ENCODE measurements around the gene ERC1. TPM values are rescaled to one million over a fixed set of nuclear protein-coding genes. Genes with fewer than 3 reads are reported as not detected.

Gene ERC1
- total and polyA plus RNA-seq, 4 donors: 7.4 to 78.2 (median 39.8) TPM

DNA sequence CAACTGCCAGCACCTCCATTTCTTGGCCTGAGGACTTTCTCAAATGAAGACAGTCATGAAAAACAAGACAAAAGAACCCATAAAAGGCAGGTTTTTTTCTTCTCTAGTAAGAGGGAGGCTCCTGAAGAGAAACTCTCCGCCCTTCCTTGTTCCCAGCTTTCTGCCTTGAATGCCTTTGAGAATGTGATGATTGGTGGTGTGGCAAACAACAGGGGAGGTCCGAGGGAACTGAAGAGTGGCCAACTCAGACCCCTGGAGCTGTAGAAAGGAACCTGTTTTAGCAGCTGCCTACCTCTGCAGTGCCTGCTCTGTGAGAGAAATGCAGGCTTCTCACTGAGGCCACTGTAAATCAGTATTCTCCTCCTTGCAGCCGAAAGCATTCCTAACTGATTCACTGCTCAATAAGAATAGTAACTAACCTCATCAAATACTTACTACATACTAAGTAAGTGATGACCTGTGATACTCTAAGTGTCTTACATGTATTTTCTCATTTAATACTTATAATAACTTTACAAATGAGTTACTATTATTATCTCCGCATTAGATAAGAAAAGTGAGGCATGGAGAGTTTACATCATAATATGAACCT lies 16.7 kb upstream of the ERC1 start:
- Histone ChIP-seq H3K36me3 (ENCODE audit: control insufficient read depth in 4 of 4, insufficient read depth in 4 of 4, low read length in 4 of 4) (peaks cover 0 to 2% (median 0%) of the 10 kb centered on the region in 4 donors), H3K27me3 (ENCODE audit: control insufficient read depth in 3 of 3, insufficient read depth in 3 of 3, low read length in 2 of 3) (no peaks in the 10 kb centered on the region), H3K4me1 (ENCODE audit: control insufficient read depth in 5 of 5, insufficient read depth in 5 of 5, low read length in 5 of 5) (no peaks in the 10 kb centered on the region), H3K4me3 (no peak overlapping the region), H3K9ac (ENCODE audit: insufficient read depth in 1 of 2, low read length in 2 of 2) (no peak overlapping the region), H3K27ac (ENCODE audit: low read depth in 1 of 2, low read length in 1 of 2) (no peak overlapping the region), H3K9me3 (ENCODE audit: control insufficient read depth in 4 of 4, insufficient read depth in 3 of 4, low read length in 3 of 4) (no peaks in the 10 kb centered on the region)
- ATAC-seq (ENCODE audit: insufficient read depth, low FRiP score): no peak
- no peak for TF ChIP-seq CTCF (IDR thresholded peaks at IDR 0.05; ENCODE audit: control extremely low read depth, extremely low read depth)
- 93 to 94% methylated on average over 4 of the region's 4 CpGs for WGBS, 2 donors
- no peak for DNase-seq

- Histone ChIP-seq H3K9ac (ENCODE audit: insufficient read depth in 1 of 2, low read length in 2 of 2) (no peak overlapping the region), H3K36me3 (ENCODE audit: control insufficient read depth in 4 of 4, insufficient read depth in 4 of 4, low read length in 4 of 4) (peaks cover 0 to 2% (median 0%) of the 10 kb centered on the region in 4 donors), H3K27ac (ENCODE audit: low read depth in 1 of 2, low read length in 1 of 2) (no peak overlapping the region), H3K4me3 (no peak overlapping the region), H3K27me3 (ENCODE audit: control insufficient read depth in 3 of 3, insufficient read depth in 3 of 3, low read length in 2 of 3) (no peaks in the 10 kb centered on the region), H3K9me3 (ENCODE audit: control insufficient read depth in 4 of 4, insufficient read depth in 3 of 4, low read length in 3 of 4) (no peaks in the 10 kb centered on the region), H3K4me1 (ENCODE audit: control insufficient read depth in 5 of 5, insufficient read depth in 5 of 5, low read length in 5 of 5) (no peaks in the 10 kb centered on the region)
- 89 to 91% methylated on average over 6 of the region's 6 CpGs for WGBS, 2 donors
- no peak for ATAC-seq (ENCODE audit: insufficient read depth, low FRiP score)
- no peak for TF ChIP-seq CTCF (IDR thresholded peaks at IDR 0.05; ENCODE audit: control extremely low read depth, extremely low read depth)
- DNase-seq: no peak
Measured at GRCh38 chr12:976644-977043, 14.4 kb upstream of the ERC1 start.

- no peaks in the 10 kb centered on the region for H3K9me3 ChIP-seq (ENCODE audit: control insufficient read depth in 4 of 4, insufficient read depth in 3 of 4, low read length in 3 of 4)
- H3K4me3 ChIP-seq: no peak overlapping the region
- WGBS, 2 donors: 63 to 88% methylated on average over 4 of the region's 4 CpGs
- ATAC-seq (ENCODE audit: insufficient read depth, low FRiP score) (no peak), DNase-seq (no peak)
- no peak overlapping the region for H3K27ac ChIP-seq (ENCODE audit: low read depth in 1 of 2, low read length in 1 of 2)
- peaks cover 0 to 2% (median 0%) of the 10 kb centered on the region in 4 donors for H3K36me3 ChIP-seq (ENCODE audit: control insufficient read depth in 4 of 4, insufficient read depth in 4 of 4, low read length in 4 of 4)
- TF ChIP-seq CTCF (IDR thresholded peaks at IDR 0.05; ENCODE audit: control extremely low read depth, extremely low read depth): no peak
- no peak overlapping the region for H3K9ac ChIP-seq (ENCODE audit: insufficient read depth in 1 of 2, low read length in 2 of 2)
- no peaks in the 10 kb centered on the region for H3K4me1 ChIP-seq (ENCODE audit: control insufficient read depth in 5 of 5, insufficient read depth in 5 of 5, low read length in 5 of 5)
- H3K27me3 ChIP-seq (ENCODE audit: control insufficient read depth in 3 of 3, insufficient read depth in 3 of 3, low read length in 2 of 3): no peaks in the 10 kb centered on the region
Measured at GRCh38 chr12:977156-977555, 13.9 kb upstream of the ERC1 start.

- Histone ChIP-seq H3K9me3 (ENCODE audit: control insufficient read depth in 4 of 4, insufficient read depth in 3 of 4, low read length in 3 of 4) (no peaks in the 10 kb centered on the region), H3K4me3 (no peak overlapping the region), H3K27ac (ENCODE audit: low read depth in 1 of 2, low read length in 1 of 2) (no peak overlapping the region), H3K4me1 (ENCODE audit: control insufficient read depth in 5 of 5, insufficient read depth in 5 of 5, low read length in 5 of 5) (no peaks in the 10 kb centered on the region), H3K27me3 (ENCODE audit: control insufficient read depth in 3 of 3, insufficient read depth in 3 of 3, low read length in 2 of 3) (no peaks in the 10 kb centered on the region), H3K9ac (ENCODE audit: insufficient read depth in 1 of 2, low read length in 2 of 2) (no peak overlapping the region), H3K36me3 (ENCODE audit: control insufficient read depth in 4 of 4, insufficient read depth in 4 of 4, low read length in 4 of 4) (peaks cover 0 to 2% (median 0%) of the 10 kb centered on the region in 4 donors)
- DNase-seq (no peak), ATAC-seq (ENCODE audit: insufficient read depth, low FRiP score) (no peak)
- no peak for TF ChIP-seq CTCF (IDR thresholded peaks at IDR 0.05; ENCODE audit: control extremely low read depth, extremely low read depth)
- WGBS, 2 donors: 78 to 87% methylated on average over 5 of the region's 5 CpGs
Measured at GRCh38 chr12:979349-979748, 11.7 kb upstream of the ERC1 start.

Data from lung (tissue), 12 donors.